Putamen (tissue), 1 donor: ENCODE results near the gene LRRN4CL.
"Not testable (repeated sequence)": the region's sequence is repeated elsewhere in the genome, so short reads cannot be mapped to it uniquely, and the experiment has no call there.

ENCODE experiments used
- DNase-seq: peaks from one replicate; pipeline ENCODE4 v3.0.0-alpha.2; 2016; ENCODE audit warnings: low spot score

Gene LRRN4CL

GRCh38 chr11:62689421-62690183 is at the start of gene LRRN4CL:
Gene LRRN4CL, minus strand, starts transcription at chr11:62689530. Its CDS starts 1,022 bp downstream, at chr11:62688508.
- peak; percentile 73 for DNase-seq

GRCh38 chr11:62737196-62737595 is 47.9 kb upstream of the LRRN4CL start:
- no peak for DNase-seq

- no peak for DNase-seq
Measured at GRCh38 chr11:62732830-62733229, 43.5 kb upstream of the LRRN4CL start.

DNA sequence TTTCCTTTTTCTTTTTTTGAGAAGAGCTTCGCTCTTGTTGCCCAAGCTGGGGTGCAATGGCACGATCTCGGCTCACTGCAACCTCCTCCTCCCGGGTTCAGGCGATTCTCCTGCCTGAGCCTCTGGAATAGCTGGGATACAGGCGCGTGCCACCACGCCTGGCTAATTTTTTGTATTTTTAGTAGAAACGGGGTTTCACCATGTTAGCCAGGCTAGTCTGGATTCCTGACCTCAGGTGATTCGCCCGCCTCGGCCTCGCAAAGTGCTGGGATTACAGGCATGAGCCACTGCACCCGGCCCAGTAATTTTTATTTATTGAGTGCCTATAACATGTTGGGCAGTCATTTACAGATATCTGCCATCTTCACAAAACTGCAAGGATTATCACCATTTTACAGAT is 40.7 kb upstream of the LRRN4CL start:
- DNase-seq: not testable (repeated sequence)

GRCh38 chr11:62728171-62728988 is 39.0 kb upstream of the LRRN4CL start, which contains the start of gene TTC9C:
Gene TTC9C, plus strand, starts transcription at chr11:62728486. Its CDS starts 363 bp downstream, at chr11:62728849.
- DNase-seq: peak; percentile 91

DNA sequence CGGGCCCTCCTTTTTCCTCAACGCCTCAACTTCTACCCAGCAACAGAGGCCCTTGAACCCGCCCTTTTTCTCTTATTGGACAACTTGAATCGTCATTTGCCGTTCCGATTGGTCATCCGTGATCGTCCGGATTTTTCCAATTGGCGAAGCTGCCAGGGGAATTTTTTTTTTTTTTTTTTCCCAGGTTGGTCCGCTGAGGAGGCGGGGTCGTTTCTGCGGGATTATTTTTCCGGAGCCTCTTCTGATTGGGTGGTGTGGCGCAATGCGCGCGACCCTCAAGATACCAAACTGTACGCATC is 38.5 kb upstream of the LRRN4CL start:
- peak; percentile 97 for DNase-seq

- peak; percentile 99 for DNase-seq
Measured at GRCh38 chr11:62727165-62727871, 38.0 kb upstream of the LRRN4CL start, which contains the start of gene HNRNPUL2. Gene HNRNPUL2, minus strand, starts transcription at chr11:62727457. Its CDS starts 301 bp downstream, at chr11:62727156.

DNA sequence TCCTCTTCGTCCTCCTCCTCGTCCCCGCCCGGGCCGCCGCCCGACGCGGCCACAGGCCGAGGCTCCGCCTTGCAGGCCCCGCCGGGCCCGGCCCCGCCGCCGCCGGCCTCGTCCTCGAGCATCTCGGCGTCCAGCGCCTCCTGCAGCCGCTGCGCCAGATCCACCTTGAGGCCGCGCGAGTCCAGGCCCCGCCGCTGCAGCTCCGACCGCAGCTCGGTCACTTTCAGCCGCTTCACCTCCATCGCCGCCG is 37.5 kb upstream of the LRRN4CL start:
- no peak for DNase-seq

- DNase-seq: peak; percentile 26
Measured at GRCh38 chr11:62726156-62726914, 37.0 kb upstream of the LRRN4CL start.

DNA sequence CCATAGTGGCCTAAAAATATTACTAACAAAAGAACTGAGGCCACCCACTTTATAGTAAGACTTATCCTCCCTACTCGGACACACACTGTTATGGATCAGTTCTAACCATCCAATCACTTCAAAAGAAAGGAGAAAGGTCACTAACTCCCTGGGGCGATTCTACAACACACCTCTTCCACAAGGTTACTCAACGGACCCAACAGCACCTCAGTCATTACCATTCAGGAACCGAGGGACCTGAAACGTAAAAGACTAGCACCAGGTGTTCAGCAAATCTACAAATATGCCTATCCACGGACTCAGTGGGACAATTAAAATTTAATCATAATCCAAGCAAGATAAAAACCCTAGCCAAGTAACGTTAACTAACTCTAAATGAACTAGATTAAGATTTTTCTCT is 36.3 kb upstream of the LRRN4CL start:
- DNase-seq: no peak

DNA sequence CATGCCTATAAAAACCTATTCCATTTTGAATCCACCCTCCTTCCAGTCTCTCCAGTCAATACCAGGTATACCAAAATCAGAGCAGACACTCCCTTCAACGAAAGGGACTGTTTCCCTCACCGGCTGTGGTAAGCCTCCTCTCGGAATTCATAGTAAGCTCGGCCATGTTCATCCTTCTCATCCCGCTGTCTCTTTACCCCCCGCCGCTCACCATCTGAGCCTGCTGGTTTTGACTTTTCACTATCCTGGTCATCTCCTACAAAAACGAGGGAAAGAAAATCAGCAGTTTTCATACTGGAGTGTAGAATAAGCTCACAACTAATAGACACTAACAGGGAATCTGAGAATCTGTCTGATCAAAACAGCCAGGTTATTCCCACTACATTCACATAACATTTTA is 34.8 kb upstream of the LRRN4CL start:
- DNase-seq: no peak

DNA sequence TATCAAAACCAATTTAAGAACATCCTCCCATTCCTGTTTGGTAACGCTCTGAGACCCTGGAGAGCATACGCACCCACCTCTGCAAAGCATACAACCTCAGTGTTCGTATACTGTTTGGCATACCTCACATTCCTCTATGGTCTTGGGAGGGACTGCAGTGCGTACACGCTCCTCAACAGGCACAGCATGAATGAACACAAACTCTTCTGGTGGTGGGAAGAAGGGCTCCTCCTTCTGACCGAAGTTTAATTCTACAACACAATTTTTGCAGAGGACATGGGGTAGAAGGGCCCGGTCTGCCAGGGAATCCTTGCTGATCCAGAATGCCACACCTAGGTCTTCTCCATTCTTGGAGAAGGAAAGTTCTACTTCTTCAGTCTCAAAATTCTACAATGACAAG is 32.7 kb upstream of the LRRN4CL start:
- DNase-seq: no peak

- no peak for DNase-seq
Measured at GRCh38 chr11:62719302-62719978, 30.1 kb upstream of the LRRN4CL start.

- no peak for DNase-seq
Measured at GRCh38 chr11:62716816-62717215, 27.5 kb upstream of the LRRN4CL start.

GRCh38 chr11:62716206-62716605 is 26.9 kb upstream of the LRRN4CL start:
- DNase-seq: no peak

- no peak for DNase-seq
Measured at GRCh38 chr11:62715150-62716130, 26.1 kb upstream of the LRRN4CL start.

DNA sequence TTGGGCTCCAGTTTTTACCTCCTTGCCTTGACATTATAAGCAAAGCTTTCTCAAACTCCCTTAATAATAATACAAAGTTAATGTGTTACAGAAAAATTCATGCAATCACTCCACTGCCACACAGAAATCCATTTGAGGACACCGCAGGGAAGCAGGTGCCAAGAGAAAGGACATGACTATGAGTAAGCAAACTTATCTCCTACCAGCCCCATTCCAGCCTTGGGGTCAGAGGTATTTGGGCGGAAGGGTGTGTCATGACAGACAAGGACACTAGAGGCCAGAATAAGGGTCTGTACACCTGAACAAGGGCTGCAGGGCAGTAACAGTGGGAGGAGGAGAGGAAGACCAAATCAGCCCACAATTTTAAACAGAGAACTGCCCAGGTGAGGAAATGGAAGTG is 24.0 kb upstream of the LRRN4CL start:
- no peak for DNase-seq

DNA sequence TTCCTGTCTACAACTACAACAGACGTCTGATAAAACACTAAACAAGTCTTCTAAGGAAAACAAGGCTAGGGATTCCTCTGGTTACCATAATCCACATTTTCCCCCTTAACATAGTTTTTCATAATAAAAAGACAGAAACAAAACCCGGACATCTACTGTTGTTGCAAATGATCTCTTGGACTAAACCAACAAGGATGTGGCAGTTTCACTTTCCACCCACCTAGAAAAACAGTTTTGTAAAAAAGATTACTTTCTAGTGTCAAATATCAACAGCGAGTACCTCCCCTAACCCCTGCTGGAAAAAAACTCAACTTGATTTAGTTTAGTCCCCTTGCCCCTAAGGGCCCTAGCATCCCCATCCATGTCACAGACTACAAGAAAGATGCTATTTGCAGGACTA is 23.5 kb upstream of the LRRN4CL start:
- DNase-seq: no peak

DNA sequence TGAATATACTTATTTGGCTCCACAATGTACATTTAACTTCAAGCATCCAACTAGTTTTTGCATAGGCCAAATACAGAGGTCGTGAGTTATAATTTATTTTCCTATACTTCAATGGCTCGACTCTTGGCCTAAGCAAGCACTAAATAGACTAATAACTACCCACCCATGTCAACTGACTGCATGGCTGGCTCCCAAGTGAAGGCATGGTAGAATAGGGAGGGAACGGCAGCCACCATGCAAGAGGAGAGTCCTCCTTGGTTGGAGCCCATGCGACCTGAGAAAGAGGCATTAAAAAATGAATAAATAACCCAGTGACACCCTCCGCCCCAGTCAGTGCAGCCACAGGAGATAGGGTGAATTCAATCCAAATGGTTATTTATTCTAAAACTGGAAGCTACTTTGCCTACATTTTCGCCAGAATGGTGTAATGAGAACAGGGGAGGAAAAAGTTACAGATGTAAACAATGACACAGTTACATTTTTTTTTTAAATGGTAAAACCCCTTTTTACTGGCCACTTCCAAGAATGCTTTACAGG is 23.0 kb upstream of the LRRN4CL start:
- no peak for DNase-seq

GRCh38 chr11:62710001-62710345 is 20.6 kb upstream of the LRRN4CL start:
- no peak for DNase-seq
